Ecto neural progenitor cell (in vitro differentiated cells): ENCODE results near the gene DDTL.
"Not testable (repeated sequence)": the region's sequence is repeated elsewhere in the genome, so short reads cannot be mapped to it uniquely, and the experiment has no call there.

ENCODE experiments used
- DNase-seq: peaks from one replicate; pipeline ENCODE4 v3.0.0-alpha.2; 2018; ENCODE audit warnings: low spot score

The DDTL gene

DNA sequence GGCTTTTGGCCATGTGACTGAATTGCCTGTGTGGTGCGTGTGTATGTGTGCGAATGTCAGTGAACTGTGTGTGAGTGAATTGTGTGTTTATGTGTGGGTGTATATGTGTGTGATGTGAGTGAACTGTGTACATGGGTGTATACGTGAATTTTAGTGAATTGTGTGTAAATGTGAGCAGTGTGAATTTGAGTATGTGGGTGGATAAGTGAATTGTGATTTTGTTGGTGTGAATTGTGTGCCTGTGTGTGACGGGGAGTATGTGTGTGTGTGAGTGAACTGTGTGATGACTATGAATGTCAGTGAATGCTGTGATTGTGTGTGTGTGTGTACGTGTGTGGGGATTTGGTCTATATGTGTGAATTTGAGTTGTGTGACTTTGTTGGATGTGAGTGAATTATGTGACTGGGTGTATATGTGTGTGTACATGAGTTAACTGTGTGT, 3.5 kb downstream of the DDTL start:
- no peak for DNase-seq

- no peak for DNase-seq
Measured at GRCh38 chr22:23970816-23971486, 4.3 kb downstream of the DDTL start.

DNA sequence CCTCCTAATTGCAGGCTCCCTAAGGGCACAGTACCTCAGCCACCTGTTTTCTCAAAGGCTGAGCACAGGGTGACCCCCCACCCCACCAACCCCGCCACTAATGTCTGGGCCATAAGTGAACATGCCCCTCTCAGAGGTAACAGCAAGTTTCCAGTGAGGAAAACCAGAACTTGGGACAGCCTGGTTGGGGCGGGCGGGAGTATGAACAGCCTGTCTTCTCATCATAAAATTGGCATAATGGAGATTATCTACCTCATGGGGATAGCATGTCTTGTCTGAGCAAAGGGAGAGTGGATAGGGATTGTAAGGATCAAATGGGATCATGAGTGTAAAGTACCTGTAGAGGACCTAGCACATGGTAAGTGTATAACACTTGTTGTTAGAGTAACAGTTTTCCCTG, 5.2 kb downstream of the DDTL start:
- DNase-seq, result not testable (repeated sequence)

DNA sequence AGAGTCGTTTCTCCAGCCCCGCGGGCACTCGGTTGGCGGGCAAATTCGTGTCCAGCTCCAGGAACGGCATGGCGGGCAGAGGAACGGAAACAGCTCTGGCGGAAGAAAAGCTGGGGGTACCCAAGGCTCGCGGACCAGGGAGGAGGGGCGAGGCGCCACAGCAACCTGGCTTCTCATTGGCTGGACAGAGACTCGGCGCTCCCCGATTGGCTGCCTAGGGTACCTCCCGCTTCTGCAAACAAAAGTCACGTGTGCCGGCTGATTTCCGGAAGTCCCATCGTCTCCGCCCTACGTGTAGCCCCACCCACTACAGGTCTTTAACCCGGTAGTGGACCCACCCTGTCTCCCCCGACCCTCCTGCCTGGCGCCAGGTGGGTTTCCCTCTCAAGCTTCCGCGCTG, 7.7 kb downstream of the DDTL start, which contains the start of gene DDT:
TSS of gene DDT (minus strand) at position 97 of the 400 bp plus-strand sequence. CDS start at position 70, 27 bp downstream.
- DNase-seq, result not testable (repeated sequence)

DNA sequence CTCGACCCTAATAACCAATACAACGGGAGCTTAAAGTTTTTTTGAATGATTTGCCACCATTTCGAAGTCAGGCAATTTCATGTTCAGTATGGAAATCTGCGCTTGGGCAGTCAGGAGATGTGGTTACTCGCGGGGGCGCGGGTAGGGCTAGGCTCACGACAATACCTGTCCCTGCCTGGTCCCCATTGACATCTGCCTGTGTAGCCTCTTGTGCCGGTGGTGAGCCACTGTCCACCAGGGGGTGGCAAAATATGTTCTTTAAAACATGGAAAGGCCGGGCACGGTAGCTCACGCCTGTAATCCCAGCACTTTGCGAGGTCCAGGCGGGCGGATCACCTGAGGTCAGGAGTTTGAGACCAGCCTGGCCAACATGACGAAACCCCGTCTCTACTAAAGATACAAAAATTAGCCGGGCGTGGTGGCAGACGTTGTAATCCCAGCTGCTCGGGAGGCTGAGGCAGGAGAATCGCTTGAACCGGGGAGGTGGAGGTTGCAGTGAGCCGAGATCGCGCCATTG, 8.2 kb downstream of the DDTL start:
- DNase-seq, result not testable (repeated sequence)

DNA sequence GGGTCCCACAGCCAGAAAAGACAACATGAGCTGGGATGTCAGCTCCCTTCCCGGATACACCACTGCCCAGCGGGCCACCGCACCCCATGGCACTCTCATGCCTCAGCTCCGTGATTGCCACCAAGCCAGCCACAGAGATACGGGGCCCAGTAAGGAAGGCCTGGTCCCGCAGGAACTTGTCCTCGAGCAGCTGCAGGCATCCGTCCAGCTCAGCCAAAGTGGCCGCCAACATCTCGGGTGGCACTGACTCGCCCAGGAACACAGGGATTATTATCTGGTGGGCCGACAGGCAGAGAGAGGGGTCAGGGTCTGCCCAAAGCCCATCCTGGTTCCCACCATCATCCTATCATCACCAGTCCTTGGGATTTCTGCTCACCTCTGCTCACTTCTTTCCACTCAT, 10.6 kb downstream of the DDTL start:
- DNase-seq, result not testable (repeated sequence)

- not testable (repeated sequence) for DNase-seq
Measured at GRCh38 chr22:23979557-23980240, 13.0 kb downstream of the DDTL start, which contains the start of gene GSTT2. Gene GSTT2, plus strand, starts transcription at chr22:23980134.

DNA sequence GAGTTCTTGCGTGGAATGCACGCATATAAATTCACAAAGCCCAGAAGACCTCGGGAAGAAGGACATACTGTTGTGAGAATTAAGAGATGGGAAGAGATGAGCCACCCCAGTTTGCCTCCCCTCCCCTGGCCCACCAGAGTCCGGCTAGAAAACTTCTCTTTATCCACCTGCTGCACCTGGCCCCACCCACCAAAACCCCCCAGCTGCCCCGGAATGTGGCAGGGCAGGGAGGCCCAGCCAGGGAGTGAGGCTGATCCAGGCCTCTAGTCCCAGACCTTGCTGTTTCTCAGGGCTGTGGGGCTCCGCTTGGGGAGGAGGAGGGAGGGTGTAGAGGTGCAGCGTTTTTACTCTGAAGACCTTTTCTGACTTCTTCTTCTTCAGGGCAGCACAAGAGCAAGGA, 13.9 kb downstream of the DDTL start:
- DNase-seq, result not testable (repeated sequence)

- no peak for DNase-seq
Measured at GRCh38 chr22:23984430-23984829, 17.7 kb downstream of the DDTL start.

DNA sequence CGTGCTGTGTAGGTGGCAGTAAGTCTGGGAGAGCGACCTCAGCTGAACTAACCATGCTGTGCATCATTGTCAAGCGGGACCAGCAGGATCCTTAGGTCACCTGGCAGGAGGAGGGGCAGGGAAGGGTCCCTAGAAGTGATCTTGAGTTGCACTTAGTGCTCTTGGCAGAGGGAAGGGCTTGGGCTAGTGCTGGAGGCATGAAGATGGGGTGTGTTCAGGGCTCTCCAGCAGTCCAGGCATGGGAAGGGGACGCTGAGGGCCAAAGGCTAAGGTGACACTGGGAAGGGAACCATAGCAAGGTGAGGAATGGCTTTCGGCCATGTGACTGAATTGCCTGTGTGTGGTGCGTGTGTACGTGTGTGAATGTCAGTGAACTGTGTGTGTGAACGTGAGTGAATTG, 19.4 kb downstream of the DDTL start:
- DNase-seq, result not testable (repeated sequence)

- not testable (repeated sequence) for DNase-seq
Measured at GRCh38 chr22:23986538-23987178, 20.0 kb downstream of the DDTL start.

DNA sequence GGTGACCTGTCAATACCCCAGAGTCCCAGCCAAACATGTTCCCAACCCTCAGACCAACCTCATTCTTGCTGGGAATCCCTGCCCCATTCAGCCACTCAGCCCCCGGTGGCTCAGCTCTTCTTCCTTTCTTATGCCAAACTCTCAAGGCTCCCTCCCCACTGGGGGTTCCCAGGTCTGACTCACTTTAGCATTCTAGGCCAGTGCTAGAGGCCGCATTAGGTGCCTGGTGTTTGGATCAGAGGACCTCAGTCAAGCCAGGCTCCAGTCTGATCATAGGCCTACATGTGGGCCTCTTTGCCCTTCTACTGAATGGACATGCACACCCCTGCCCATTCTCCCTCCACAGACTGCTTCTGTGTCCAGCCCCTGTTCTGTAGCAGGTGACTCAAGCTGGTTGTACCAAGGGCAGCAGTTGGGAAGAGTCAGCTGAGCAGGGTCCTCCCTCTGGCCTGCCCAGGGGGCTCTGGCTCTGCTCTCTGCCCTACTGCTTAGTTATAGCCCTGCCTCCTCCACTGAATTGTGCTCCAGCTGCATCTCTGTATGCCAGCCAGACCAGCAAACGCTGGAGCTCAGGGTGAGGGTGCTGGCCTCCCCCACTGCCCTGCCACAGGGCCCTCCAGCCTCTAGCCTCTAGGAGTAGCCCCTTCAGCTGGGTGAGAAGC, 23.0 kb downstream of the DDTL start:
- not testable (repeated sequence) for DNase-seq

DNA sequence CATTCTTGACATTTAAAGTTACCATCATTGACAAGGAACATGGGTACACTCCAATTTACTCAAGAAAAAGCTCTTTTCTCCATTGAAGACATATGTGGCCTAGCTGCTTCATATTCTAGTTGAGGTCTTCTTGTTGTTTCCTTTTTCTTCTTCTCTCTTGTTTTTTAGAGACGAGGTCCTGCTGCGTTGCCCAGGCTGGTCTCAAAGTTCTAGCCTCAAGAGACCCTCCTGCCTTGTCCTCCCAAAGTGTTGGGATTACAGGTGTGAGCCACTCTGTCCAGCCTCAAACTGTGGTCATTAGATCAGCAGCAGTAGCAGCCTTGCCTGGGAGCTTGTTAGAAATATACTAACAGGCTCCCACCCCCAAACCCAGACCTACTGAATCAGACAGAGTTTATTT, 26.4 kb downstream of the DDTL start:
- not testable (repeated sequence) for DNase-seq

- DNase-seq, result not testable (repeated sequence)
Measured at GRCh38 chr22:23993581-23994177, 27.0 kb downstream of the DDTL start.

DNA sequence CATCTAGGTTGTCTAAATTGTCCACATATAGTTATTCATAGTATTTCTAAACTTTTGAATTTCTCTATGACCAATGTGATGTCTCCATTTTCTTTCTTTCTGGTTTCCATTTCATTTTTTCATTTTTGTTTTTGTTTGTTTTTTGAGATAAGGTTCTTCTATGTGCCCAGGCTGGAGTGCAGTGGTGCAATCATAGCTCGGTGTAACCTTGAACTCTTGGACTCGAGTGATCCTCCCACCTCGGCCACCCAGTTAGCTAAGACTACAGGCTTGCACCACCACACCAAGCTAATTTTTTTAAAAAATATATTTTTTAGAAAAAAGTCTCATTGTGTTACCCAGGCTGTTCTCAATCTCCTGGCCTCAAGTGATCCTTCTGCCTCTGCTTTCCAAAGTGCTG, 30.4 kb downstream of the DDTL start:
- DNase-seq, result no peak

GRCh38 chr22:23999779-24000178, 33.1 kb downstream of the DDTL start:
- not testable (repeated sequence) for DNase-seq

GRCh38 chr22:24001314-24001713, 34.6 kb downstream of the DDTL start:
- no peak for DNase-seq

DNA sequence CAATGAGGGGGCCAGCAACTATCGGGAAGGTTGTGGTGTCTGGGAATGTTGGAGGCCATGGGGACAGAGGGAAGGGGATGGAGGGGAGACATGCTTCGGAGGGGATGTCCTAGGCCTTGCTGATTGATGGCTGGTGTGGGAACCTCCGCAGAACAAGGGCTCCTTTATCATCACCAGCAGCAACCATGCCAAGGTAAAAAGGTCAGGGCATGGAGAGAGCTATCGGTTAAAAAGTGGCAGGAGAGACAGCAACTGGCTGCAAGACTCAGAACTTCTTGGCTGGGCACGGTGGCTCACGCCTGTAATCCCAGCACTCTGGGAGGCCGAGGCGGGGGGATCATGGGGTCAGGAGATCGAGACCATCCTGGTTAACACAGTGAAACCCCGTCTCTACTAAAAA, 35.6 kb downstream of the DDTL start:
- no peak for DNase-seq

- DNase-seq, result no peak
Measured at GRCh38 chr22:24002851-24003250, 36.2 kb downstream of the DDTL start.

DNA sequence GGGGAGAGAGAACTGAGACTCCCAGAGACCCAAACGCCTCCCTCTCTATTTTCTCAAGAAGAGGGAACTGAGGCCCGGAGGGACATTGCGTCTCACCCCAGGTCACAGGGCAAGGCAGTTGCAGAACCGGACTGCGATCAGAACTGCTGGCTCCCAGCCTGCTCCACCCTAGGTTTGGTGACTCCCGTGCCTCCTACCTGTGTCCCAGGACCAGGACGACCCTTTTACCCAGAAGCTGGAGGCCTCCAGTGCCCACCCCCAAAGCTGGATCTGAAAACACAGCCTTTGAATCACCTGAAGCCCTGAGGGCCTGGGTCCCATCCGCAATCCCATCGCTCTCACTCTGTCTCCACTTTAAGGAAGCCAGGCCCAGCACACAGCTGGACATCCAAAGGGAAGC, 37.2 kb downstream of the DDTL start:
- no peak for DNase-seq

DNA sequence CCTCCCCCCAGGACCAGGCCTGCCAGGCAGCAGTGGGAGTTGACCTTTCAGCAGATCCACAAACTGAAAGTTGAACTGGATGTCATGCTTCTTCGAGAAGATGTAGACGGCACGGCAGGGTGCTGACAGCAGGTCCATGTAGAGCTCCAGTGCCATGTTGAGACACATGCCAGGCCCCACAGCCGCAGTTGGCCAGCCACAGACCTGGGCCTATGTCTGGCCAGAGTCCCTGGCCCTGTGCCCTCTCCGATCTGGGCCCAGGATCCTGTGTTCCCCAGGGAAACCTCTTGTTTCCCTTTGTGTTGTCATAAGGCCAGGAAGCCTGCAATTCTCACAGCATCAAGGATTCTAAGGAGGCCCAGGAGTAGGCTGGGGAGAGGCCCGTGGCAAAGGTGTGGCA, 38.5 kb downstream of the DDTL start, which contains the start of gene GSTT4:
TSS of gene GSTT4 (minus strand) at position 253 of the 400 bp plus-strand sequence. CDS start at position 156, 97 bp downstream.
- DNase-seq, result no peak
